Left forelimb (tissue), 1 donor: ENCODE results near the gene ATP2B2.

ENCODE experiments used
- DNase-seq: peaks from one replicate; pipeline ENCODE4 v3.0.0-alpha.2; 2018; ENCODE audit warnings: low spot score

The ATP2B2 gene

GRCh38 chr3:10529809-10530208, 24.4 kb upstream of the ATP2B2 start:
- DNase-seq, result peak; percentile 38

DNA sequence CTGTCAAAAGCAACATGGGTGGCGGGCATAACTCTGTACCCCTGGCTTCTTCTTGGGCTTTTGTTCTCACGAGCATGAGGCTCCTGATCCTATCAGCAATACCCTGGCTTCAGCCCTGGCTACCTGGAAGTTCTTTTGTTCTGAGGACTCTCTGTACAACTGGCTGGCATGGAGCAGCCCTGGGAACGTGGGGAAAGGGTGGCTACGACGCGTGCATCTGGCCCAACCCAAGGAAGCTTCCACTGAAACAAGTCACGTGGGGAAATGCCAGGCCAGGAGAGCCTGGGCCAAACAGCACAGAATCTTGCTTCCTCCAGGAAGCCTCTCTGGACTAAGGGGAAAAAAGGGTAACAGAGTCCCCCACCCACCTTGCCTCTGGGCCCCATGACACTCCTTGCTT, 22.7 kb upstream of the ATP2B2 start:
- no peak for DNase-seq

DNA sequence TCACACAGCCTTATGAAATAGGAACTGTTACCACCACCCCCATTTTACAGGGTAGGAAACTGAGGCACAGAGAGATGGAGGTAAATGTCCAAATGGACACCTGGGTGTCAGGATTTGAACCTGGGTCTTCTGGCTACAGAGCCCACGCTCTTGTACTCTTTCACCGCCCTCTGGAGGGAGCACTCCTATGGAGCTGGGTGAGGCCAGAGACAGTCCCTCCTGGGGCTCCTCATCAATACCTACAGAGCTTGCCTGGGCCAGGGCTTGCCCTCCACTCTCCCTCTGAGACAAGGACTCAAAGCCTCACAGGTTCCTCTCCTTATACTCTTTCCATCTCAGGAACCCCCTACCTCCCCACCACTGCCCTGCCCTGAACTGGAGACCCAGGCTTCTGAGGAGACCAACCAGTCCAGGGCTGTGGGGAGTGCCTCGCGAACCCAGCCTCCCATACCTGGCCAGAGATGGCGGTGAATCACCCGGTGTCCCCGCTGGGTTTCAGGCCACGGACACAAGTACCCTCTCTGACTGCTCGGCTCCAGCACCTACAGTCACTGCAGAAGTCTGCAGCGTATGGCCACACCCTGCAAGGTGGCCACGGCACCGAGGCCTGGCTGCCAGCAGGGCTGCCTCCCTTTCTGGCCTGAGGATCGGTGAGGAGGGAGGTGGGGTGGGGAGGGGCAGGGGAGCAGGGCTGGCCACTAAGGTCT, 22.1 kb upstream of the ATP2B2 start:
- DNase-seq, result peak; percentile 51

GRCh38 chr3:10526366-10526765, 21.0 kb upstream of the ATP2B2 start:
- peak; percentile 30 for DNase-seq

- DNase-seq, result peak; percentile 53
Observed at GRCh38 chr3:10524799-10525301, 19.5 kb upstream of the ATP2B2 start.

GRCh38 chr3:10524270-10524669, 18.9 kb upstream of the ATP2B2 start:
- peak; percentile 31 for DNase-seq

GRCh38 chr3:10523561-10523960, 18.2 kb upstream of the ATP2B2 start:
- DNase-seq, result no peak

DNA sequence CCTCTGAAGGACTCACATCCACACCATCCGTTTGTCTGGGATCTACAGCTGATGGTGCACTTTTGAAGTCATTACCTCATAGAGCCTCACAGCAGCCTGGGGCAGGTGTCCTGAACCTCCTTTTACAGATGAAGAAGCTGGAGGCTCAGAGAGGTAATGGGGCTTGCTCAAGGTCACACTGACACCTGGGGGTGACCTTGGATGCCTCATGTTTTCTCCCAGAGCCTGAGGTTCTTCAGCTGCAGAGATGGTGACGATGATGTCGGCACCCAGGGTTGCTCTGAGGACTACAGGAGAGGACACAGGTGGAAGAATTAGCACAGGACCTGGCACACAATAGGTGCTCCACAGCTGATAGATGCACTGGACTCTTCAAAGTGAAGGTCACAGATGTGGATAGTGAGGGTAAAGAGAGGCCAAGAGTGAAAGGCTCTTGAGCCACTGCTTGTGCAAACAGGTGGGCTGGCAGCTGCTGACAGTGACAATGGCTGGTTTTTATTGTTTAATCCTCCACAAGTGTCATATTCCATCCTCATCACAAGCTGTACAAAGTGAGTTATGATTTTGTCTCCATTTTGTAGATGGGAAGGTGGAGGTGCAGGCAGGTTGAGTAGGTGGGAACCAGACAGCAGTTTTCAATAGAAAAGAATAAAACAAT, 17.4 kb upstream of the ATP2B2 start:
- peak; percentile 51 for DNase-seq

GRCh38 chr3:10521772-10522441, 16.5 kb upstream of the ATP2B2 start:
- DNase-seq, result peak; percentile 14

DNA sequence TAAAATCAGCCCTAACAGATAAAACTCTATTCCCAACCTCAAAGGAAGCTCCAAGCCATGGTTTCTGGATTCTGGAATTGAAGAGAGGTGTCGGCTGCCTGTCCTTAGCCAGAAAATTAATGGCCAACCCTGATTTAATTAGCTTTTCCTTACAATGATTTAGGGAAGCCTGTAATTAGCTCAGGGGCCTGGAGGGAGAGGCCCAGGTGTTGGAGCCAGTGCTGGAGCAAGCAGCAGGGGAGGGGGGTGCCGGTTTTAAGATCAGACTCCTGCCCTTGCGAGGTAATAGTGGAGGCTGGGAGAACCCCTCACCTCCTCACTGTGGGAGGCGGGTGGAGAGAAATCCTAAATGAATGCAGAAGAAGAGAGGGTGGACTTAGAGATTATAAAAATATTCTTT, 14.7 kb upstream of the ATP2B2 start:
- DNase-seq, result peak; percentile 30

DNA sequence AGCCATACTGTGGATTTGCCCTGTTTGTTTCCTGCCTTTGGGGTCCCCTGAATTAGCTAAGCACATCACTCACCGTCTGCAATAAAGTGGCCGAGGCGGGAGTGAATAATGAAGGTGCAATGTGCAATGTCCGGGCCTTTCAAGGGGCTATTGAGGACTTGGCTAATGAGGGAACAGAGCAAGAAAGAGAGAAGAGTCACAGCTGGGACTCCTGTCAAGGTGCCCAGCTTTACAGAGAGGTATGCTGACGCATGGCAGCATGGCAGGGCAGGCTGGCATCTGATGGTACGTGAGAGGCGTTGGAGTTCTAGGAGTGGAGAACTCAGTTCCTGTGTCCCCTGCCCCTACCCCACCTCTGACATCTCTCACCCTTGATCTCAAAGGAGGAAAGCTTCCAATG, 13.8 kb upstream of the ATP2B2 start:
- DNase-seq, result peak; percentile 15

DNA sequence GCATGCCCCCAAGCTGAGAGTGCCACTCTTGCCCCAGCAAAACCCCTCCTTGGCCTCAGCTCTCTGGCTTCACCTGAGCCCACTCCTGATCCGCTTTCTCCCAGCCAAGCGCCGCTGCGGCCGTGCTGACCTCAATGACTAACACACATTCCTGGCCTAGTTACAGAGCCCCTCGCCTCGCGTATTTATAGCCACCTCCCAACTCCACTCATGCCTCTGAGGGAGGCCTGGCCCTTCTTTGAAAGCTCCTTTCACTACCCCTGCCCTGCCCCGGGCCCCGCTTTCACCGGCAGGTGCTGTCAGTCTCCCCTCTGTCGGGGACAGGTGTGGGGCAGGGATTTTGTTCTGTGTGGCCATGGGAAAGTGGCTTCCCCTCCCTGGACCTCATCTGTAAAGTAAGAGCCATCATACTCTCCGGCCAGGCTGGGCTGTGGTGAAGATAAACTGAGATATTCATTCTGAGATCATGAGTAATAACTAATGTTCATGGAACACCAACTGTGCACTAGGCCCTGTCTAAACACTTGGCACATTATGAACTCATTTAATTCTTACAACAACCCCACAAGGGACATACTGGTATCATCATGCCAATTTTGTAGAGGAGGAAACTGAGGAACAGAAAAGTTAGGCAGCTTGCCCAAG, 13.2 kb upstream of the ATP2B2 start:
- peak; percentile 58 for DNase-seq

GRCh38 chr3:10517627-10518026, 12.2 kb upstream of the ATP2B2 start:
- peak; percentile 42 for DNase-seq

DNA sequence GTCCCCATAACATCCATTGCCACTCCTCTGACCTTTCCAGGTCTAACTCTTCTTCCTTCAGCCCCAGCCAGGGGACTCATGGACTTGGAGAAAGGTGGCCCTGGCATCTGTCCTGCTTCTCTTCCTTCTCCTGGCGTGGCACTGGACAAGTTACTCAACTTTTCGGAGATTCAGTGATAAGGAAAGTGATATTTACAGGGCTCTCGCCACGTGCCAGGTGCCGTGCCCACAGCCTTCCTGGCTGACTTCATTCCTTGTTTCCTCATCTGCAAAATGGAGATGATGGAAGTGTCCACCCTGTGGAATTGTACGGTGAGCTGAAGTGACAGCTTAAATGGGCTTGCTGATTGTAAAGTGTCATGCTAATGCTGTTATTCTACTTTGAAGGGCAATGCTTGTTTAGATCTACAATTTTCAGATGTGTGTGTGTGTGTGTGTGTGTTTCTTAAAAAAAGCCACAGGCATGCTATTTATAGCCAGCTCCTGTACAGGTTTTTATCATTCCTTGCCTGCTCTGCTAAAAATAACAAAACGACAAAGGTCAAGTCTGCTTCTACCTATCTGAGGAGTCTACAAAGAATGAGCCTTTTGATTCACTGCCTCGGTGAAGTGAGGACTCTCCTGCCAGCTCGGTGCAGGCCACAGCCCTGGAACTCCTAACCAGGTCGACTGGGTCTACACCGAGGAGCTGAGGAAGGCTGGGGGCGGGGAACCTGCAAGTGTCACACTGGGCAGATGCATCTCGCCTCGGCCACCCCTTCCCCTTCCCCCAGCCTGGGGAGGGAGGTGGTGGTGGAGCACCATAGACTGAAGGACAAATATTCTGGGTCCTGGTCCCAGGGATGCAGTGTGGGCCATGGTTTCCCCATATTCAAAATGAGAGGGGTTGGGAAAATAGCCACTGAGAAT, 11.4 kb upstream of the ATP2B2 start:
- DNase-seq, result no peak

GRCh38 chr3:10515884-10516495, 10.6 kb upstream of the ATP2B2 start:
- DNase-seq, result no peak

GRCh38 chr3:10515396-10515795, 10.0 kb upstream of the ATP2B2 start:
- no peak for DNase-seq

DNA sequence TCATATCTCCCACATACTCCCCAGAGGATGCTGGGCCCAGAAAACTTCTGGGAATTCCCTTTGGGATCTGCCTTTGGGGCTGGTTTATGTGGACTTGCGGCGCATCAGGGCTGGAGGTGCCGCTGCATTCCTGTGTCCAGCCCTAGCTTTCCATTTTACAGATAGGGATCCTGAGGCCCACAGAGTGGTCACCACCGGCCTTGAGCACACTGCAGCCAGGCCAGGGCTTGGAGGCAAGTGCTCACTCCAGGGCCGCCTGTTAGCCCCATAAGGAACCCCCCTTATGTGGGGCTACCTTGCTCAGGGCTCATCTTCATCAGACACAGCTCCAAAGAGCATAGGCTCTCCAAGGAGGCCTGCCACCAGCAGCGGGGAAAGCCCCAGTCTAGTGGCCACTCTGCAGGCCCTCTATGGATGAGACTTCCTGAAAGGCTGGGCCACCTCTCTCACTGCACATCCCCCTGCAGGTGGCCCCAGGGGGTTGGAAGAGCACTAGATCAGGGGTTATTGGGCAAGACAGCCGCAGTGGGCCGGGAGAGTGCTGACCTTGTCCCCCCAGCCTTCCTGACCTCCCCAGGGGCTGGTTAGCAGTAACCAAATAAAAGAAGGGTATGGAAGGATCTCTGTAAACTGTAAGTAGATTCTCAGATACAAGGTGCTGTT, 9.2 kb upstream of the ATP2B2 start:
- DNase-seq, result no peak

GRCh38 chr3:10513306-10513705, 7.9 kb upstream of the ATP2B2 start:
- DNase-seq, result no peak

GRCh38 chr3:10512687-10513086, 7.3 kb upstream of the ATP2B2 start:
- no peak for DNase-seq

GRCh38 chr3:10511809-10512494, 6.6 kb upstream of the ATP2B2 start:
- DNase-seq, result no peak
